Measurements from ENCODE around the gene KMT2D. TPM values are rescaled to one million over a fixed set of nuclear protein-coding genes. Genes with fewer than 3 reads are reported as not detected.

Gene KMT2D
- total and polyA plus RNA-seq, 2 donors (not counting 3 experiments of a cell fraction or from before 2014, with no cell fraction given), result 15.1 to 120 TPM

DNA sequence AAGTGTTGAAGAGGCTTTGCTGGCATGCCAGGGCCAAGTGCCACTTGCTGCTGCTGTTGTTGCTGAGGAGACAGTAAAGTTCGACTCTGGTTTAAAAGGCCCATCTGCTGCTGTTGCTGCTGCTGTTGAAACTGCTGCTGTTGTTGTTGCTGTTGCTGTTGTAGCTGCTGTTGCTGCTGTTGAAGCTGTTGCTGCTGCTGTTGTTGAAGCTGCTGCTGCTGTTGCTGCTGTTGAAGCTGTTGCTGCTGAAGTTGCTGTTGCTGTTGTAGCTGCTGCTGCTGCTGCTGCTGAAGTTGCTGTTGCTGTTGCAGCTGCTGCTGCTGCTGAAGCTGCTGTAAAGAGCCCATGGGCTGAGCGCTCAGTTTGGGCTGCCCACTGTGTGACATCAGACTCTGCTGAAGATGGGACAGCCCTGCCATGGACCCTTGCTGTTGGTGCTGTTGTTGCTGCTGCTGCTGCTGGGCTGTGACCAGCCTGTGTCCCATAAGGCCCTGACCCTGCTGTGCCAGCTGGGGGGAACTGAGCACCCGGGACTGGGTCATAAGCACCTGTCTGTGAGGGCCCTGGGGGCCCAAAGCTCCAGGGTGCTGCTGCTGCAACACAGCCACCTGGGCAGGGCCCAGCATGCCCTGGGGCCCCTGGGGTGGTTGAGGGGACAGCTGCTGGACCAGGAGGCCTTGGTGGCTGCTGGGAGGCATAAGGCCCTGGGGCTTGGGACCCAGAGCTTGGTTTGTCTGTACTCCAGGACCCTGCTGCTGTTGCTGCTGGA lies 27.7 kb downstream of the KMT2D start:
- no peaks in the 10 kb centered on the region for H4K20me1 ChIP-seq (replicated peaks; ENCODE audit: control insufficient read depth, extremely low read depth, insufficient read depth, low read length)
- peaks cover 41 to 75% of the 10 kb centered on the region in 2 experiments for H3K36me3 ChIP-seq (ENCODE audit: control insufficient read depth in 2 of 2, extremely low read depth in 1 of 2, insufficient read depth in 2 of 2, low read length in 2 of 2)
- no peak overlapping the region for H3K27ac ChIP-seq (ENCODE audit: insufficient read depth, low read depth, low read length)
- no peak overlapping the region for H3K4me3 ChIP-seq (replicated peaks in 1 of 3; ENCODE audit: insufficient read depth in 1 of 3, low read depth in 1 of 3, low read length in 3 of 3)
- DNase-seq (ENCODE audit: low read depth, low spot score), result no peak
- no peaks in the 10 kb centered on the region for H3K27me3 ChIP-seq (ENCODE audit: control insufficient read depth in 2 of 2, insufficient read depth in 2 of 2, low read length in 2 of 2)
- POLR2A ChIA-PET, result interaction anchor here (1.4 kb wide), 1 partner anchor 13 kb away, joined by 5 read pairs; no protein-coding TSS in a partner anchor
- CTCF ChIA-PET, result interaction anchor here (0.7 to 1.9 kb wide), 5 partner anchors 11 to 45 kb away, joined by 3 to 12 read pairs (median 3); partner anchors contain the start of gene PRKAG1
- intact Hi-C loops (cut with micrococcal nuclease) (no loop called here), dilution Hi-C loops (cut with MboI; ENCODE audit: extremely low pct_ligation_motif_present, low sequenced_read_pairs) (no loop called here)
- H3K9me1 ChIP-seq (replicated peaks; ENCODE audit: control insufficient read depth, extremely low read depth, insufficient read depth, low read length), result no peaks in the 10 kb centered on the region
- BruUV-seq (replicated peaks), result no TSS peak
- H3K79me2 ChIP-seq (ENCODE audit: control insufficient read depth, insufficient read depth, low read length), result no peaks in the 10 kb centered on the region
- FAIRE-seq, result no peak
- H3K4me1 ChIP-seq (ENCODE audit: control insufficient read depth, extremely low read depth, insufficient read depth, low read length), result no peaks in the 10 kb centered on the region
- H3K9ac ChIP-seq (replicated peaks; ENCODE audit: extremely low read depth, insufficient read depth, low read length), result no peak overlapping the region
- no peaks in the 10 kb centered on the region for H3K9me3 ChIP-seq (replicated peaks; ENCODE audit: control insufficient read depth, insufficient read depth, low read length)
- no peak for TF ChIP-seq POLR2A (IDR thresholded peaks at IDR 0.05; ENCODE audit: low read depth, low read length)
- TF ChIP-seq FOS (IDR thresholded peaks at IDR 0.05; ENCODE audit: borderline replicate concordance, insufficient read depth, low read length), result no peak
- no peak for TF ChIP-seq GATA2 (IDR thresholded peaks at IDR 0.05; ENCODE audit: insufficient read depth, insufficient read length, low read depth, low read length)
- no peak for TF ChIP-seq JUN (IDR thresholded peaks at IDR 0.05; ENCODE audit: borderline replicate concordance, insufficient read depth, insufficient read length, low read depth)
- TF ChIP-seq POLR2AphosphoS5 (IDR thresholded peaks at IDR 0.05; ENCODE audit: insufficient read depth, low read depth, low read length), result no peak
- TF ChIP-seq EZH2 (IDR thresholded peaks at IDR 0.05; ENCODE audit: borderline replicate concordance, low read depth, low read length, severe bottlenecking), result no peak
- TF ChIP-seq, protein P1, sequence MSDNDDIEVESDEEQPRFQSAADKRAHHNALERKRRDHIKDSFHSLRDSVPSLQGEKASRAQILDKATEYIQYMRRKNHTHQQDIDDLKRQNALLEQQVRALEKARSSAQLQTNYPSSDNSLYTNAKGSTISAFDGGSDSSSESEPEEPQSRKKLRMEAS (IDR thresholded peaks at IDR 0.05; ENCODE audit: insufficient read depth, insufficient read length), result no peak
- no peak for TF ChIP-seq MYC (IDR thresholded peaks at IDR 0.05; ENCODE audit: low read depth, low read length)
- no peak for TF ChIP-seq CTCF (IDR thresholded peaks at IDR 0.05; ENCODE audit: extremely low read depth in 1 of 2, insufficient read depth in 1 of 2, low read depth in 1 of 2, low read length in 2 of 2)
- H3K4me2 ChIP-seq (ENCODE audit: insufficient read depth, low read length), result no peak overlapping the region
- no peak overlapping the region for H2AFZ ChIP-seq (ENCODE audit: low read depth, low read length)

All from endothelial cell of umbilical vein (primary cell).